NOMO-1 treated with DMSO at 0.1 percent for 48 hours (cell line): ENCODE measurements around the gene TPP1.

Source experiments
- DNase-seq: peaks from one replicate; lab custom pipeline; 2025; ENCODE audit not compliant: unreplicated experiment; lab: John Stamatoyannopoulos, UW

TPP1 gene

DNA sequence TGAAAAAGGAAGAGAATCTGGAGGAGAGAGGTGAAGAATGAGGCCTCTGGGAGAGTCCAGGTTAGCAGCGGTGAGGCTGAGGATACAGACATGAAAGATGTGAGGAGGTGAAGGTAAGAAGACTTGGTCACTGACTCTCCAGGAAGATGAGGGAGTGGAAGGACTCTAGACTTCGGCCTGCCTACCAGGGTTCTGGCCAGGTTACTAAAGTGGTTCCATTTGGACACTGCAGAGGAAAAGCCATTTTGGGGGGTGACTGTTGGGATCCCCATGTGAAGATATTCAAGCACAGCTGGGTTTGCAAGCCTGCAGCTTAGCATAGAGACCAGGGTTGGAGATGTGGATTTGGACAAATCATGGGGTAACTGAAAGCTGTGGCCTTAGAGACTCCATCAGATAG lies 28.6 kb upstream of the TPP1 start:
- no peak for DNase-seq

DNA sequence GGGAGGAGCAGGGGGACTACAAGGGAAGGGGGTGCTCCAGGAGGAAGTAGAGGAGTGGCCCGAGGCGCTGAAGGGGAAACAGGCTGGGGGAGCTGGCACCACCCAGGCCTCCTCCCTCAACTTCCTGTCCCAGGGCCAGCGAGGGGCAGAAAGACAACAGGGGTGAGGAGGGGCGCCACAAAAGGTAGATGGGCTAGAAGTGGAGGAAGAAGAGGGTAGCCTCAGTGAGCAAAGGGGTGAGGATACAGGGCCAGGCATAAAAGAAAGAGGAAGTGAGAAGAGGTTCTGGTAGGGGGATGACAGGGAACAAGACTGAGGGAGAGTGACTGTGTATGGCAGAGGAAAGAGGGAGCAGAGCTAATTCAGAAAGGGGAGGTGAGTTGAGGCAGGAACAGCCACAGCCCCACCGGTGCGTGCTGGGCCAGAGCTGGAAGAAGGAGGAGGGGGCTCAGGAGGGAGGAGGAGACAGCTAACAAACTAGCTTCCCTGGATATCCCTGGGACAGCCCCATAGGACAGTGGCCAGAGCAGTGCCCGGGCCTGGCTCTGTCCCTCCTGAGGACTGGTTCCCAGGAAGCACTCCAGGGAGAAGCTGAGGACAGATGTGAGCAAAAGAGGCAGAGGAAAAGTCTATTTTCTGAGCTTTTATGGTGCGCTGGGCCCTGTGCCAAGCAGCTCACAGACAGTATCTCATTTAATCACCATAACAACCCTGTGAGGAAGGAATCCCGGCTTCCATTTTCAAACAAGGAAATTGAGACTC lies 27.9 kb upstream of the TPP1 start:
- peak; percentile 85 for DNase-seq

DNA sequence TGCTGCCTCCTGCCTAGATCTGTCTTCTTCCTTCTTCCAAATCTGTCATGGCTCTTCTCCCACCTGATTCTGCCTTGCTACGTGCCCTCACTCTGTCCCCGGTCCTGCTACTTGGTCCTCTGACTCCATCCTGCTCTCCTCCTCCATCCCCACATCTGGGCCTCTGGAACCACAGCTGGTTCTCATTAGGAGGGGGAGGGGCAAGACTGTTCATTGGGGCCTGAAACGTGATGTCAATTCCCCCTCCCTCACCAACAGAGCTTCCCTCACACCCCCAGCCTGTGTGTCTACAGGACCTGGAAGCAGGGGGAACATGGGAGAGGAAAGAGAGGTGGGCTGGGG lies 27.3 kb upstream of the TPP1 start:
- no peak for DNase-seq

DNA sequence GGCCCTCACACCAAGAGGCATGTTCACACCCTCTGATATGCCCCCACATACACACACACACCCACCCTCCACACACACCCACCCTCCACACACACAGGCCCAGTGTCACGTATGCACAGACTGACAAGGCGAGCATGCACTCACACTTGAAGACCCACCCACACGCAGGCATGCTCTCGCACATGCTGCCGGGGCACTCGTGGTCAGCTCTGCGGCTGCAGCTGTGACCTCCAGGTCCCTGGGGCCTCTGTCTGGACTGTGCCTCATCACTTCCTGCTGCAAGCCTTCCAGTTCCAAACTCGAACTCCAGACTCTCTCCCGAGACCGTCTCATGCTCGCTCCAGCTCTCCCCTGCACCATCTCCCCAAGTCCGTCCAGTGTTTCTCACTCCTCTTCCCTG lies 26.8 kb upstream of the TPP1 start:
- DNase-seq = no peak

DNA sequence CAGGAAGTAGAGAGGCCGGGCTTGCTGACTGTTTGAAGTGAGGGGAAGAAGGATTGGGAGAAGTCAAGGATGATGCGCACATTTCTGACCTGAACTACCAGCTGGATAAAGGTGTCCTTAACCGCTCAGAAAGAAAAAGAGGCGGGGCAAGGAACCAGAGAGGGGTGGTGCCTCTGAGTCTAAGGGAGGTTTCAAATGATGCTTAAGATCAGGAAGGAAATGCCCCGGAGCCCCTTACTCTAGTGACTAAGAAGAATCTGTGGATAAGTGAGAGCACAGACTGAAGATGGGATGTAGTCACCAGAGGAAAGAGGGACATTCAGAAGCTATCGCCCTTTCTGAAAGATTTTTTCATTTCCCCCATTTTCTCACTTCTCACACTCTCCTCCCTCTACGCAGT lies 23.7 kb upstream of the TPP1 start:
- DNase-seq = no peak

DNA sequence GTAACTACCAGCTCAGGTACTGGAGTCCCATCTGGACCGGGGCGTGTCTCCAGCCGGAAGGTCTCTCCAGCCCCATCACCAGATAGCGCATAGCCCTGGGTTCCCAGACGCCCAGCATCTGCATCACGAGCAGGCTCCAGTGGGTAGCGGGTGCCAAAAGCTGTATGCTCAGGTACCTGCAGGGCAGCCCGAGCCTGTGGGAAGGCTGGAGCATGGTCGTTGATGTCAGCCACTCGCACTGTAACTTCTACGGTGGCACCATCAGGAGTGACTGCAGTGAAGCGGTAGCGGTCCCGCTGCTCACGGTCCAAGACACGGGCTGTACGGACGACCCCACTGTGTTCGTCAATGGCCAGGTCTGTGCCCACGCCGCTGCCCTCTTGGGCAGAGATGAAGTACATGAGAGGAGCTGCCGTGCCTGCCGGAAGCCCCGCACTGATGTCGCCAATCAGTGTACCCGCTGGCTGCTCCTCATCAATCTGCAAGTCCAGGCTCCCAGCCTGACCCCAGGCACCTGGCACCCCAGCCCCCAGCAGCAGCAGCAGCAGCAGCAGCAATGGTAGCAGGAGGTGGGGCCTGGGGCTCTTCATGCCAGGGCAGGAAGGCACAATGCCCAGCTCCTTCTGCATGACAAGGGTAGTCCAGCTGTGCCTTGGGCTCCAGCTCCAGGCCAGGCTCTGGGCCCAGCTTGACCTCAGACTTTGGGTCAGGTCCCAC lies 21.9 kb upstream of the TPP1 start:
- no peak for DNase-seq

DNA sequence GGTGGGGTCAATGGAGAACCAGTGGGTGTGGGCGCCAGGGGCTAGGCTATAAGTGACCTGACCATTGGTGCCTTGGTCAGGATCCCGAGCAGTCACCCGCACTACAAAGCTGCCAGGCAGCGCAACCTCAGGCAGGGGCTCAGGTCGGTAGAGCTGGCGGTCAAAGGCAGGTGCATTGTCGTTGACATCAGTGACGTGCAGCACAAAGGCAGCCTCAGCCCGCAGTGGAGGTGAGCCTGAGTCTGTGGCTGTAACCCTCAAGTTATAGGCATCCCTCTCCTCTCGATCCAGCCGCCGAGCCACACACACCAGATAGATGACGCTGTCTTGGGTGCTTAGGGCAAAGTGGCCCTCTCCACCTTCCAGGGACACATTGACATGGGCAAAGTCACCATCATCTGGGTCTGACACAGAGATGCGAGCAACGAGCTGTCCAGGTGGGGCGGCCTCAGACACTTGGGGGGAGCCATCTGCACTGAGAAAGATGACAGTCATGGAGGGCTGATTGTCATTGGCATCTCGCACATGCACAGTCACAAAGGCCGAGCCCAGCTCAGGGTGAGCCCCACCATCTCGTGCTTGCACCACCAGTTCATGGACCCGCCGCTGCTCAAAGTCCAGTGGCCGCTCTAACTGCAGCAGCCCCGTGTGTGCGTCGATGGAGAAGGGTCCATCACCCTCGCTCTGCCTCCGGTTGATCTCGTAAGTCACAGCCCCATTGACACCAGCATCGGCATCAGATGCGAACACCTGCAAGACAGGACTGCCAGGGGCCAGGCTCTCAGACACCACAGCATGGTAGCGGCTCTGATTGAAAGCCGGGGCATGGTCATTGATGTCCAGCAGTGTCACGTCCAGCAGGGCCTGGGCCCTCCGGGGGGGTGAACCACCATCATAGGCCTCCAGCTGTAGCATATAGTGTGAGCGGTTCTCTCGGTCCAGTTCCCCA lies 21.1 kb upstream of the TPP1 start:
- no peak for DNase-seq

DNA sequence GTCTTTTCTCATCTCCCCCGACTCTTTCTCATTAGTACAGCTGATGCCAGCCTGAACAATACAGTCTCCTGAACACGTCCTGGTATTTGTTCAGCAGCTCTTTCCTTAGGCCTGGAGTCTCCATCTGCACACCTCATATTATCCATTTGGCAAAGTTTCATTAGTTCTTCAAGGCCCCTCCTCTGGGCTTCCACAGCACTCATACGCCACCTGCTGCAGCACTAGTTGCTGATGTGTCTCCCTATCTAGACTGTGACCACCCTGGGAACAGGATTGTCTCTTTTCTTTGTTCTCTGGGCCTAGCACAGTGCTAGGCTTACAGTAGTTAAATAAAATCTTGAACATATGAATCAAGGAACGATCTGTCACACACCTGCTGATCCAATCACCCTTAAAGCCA lies 19.2 kb upstream of the TPP1 start:
- DNase-seq = no peak

DNA sequence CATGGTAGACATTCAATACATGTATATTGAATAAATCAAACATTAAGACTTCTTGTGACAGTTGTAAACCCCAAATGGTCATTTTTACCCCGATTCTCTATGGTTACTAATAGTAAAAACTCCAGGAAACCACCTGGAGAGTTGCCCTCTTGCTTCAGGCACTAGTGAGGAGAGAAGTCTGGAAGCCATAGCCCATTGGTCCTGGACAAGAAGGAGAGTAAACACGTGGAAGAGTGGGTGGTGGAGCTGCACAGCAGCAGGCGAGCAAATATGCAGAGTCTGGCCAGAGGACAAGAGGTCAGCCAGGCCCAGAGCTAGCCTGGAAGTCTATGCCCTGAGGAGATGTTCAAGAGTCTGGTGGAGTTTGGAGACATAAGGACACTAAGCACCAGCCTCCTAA lies 18.6 kb upstream of the TPP1 start:
- DNase-seq = no peak

DNA sequence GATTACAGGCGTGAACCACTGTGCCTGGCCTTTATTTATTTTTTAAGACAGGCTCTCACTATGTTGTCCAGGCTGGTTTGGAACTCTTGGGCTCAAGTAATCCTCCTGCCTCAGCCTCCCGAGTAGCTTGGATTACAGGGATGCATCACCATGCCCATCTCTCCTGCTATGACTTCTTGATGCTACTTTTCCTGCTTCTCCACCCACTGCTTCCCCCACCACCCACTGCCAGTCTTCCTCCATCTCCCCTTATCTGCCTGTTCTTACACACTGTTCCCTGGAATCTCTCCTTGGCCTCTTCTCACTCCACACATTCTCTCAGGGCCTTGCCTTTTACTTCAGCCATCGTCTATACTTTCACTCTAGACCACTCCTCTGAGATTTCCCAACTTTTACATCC lies 17.3 kb upstream of the TPP1 start:
- DNase-seq = no peak

DNA sequence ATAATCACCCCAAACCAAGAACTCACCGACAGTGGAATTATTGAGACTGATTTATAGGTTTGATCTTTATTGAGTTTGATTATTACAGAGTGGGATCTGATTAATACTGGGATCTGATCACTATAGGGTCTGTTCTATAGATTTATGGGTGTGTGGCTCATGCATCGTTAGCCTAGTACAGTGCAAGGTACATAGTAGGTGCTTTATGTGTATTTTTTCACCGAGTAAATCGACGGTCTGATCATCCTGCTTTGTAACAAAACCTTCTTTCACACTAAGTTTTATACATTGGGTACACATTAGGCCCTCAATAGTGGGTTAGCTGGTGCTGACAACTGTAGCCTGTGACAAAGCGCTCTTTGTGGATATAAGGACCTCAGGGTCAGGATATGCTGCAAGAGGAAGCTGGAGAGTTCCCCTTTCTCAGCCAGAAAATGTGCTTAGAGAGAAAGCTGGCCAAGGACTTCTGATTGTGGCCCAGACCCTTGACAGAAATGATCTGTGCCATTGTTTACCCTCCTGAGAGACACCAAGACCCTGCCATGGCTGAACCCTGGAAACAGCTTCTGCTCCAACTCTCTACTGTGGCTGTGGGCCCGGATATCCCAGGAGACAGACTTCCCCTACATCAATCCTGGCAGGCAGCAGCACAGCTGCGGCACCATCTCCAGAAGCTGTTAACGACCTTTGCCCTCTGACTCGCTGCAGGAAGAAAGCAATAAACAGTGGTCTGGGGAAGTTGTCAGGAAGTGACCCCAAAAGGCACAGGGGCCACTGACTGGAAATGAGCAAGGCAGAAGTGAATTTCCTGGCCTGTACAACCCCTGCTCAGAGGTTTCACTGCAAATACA lies 16.1 kb upstream of the TPP1 start:
- peak; percentile 94 for DNase-seq

DNA sequence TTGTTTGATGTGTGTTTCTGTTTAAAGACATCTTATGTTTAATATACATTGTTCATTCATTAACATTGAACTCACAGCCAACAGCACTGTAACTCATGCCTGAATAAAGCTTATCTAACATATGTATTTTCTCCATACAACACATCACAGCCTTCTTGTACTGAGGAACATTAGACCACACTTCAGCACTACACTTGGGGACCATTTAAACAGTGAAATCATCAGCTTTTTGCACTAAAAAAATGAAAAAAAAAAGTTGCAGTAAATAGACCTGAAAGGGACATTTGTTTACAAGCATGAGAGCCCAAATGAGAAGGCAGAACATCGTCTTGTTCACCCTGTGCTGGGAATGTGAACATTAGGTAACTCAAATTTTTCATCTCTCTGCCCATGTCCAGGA lies 15.3 kb upstream of the TPP1 start:
- DNase-seq = no peak

DNA sequence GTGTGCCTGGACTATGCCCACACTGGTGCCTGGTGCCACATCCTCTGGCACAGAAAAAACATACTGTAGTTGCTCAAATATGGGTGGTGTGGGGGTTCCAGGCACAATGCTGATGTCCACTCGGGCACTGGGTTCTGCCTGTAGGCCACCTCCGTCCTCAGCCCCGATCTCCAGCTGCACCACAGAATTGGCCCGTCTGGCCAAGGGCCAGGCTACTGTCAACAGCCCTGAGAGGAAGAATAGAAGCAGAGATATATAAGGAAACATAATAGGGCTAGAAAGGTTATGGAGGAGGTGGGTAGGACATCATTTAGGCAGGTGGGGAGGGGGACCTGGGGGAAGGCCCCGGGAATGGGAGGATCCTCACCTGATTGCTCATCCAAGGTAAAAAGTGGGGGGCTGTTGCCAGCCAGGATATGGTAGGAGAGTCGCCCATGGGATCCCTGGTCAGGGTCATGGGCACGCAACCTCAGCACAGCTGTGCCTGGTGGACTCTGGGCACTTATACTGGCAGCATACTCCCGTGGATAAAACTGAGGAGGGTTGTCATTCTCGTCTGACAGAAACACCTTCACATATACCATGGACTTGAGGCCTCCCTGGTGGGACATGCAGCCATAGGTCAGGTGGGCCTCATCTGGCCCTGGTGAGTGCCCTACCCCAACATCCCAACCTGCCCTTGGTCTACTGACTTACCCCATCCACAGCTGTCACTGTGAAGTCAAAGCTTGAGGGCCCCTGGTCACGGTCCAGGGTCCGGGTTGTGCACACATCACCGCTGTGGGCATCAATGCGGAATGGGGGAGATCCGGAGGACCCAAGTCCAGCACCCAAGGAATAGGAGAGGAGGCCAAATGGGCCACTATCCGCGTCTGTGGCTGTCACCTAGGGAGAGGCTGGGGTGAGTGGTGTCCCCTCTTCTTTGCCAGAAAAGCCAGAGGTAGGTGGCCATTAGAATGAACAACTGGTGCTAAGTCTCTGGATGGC lies 14.5 kb upstream of the TPP1 start:
- no peak for DNase-seq

DNA sequence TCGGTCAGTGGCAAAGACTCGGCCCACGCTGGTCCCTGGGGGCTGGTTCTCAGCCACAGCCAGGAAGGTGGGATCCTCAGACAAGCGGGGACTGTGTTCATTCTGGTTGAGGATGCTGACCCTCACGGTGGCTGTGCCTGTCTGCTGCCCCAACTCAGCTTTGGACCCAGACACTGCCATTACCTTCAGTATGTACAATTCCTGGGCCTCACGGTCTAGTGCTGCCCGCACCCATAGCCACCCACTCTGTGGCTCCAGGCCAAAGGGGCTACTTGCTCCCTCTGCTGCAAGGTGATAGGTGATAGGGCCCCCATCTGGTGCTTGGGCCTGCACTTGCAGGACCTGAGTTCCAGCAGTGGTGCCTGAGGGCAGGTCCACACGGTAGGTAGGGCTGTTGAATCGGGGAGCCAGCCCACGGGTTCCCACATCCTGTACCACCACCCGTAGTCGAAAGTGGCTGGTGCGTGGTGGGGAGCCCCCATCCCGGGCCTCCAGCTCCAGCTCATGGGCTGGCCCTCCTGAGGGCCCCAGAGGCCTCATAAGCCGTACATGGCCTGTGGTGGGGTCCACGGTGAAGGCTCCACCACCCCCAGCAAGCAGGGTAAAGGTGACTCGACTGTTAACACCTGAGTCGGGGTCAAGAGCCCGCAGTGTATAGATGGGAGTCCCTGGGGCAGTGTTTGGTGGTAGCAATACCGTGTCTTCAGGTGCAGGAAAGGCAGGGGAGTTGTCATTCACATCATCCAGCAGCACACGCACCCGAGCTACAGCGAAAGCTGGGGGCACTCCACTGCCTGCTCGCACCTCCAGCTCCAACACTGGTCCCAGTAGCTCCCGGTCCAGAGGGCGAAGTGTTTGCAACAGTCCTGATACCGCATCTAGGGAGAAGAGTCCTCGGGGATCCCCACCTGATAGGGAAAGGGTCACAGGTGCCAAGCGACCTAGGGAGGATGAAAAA lies 13.2 kb upstream of the TPP1 start:
- DNase-seq = no peak

DNA sequence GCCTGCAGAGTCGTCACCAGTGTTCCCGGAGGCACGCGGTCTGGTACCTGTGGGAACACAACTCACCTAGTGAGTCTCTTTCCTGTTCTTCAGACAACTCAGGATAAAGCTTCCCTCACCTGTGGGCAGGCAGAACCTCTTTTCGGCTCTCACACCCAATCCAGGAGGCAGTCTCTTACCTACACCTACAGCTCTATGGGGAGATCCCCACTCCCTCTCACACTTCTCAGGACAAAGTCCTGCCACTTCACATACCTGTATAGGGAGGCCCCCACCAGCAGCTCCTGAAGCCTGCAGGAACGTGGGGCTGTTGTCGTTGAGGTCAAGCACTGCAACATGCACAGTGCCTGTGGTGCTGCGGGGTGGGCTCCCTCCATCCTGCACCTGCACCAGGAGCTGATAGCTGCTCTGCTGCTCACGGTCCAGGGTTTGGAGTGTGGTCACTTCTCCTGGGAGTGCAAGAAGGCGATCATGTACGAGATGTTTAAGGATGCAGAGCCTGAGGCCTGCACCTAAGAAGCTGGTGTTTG lies 12.2 kb upstream of the TPP1 start:
- no peak for DNase-seq

DNA sequence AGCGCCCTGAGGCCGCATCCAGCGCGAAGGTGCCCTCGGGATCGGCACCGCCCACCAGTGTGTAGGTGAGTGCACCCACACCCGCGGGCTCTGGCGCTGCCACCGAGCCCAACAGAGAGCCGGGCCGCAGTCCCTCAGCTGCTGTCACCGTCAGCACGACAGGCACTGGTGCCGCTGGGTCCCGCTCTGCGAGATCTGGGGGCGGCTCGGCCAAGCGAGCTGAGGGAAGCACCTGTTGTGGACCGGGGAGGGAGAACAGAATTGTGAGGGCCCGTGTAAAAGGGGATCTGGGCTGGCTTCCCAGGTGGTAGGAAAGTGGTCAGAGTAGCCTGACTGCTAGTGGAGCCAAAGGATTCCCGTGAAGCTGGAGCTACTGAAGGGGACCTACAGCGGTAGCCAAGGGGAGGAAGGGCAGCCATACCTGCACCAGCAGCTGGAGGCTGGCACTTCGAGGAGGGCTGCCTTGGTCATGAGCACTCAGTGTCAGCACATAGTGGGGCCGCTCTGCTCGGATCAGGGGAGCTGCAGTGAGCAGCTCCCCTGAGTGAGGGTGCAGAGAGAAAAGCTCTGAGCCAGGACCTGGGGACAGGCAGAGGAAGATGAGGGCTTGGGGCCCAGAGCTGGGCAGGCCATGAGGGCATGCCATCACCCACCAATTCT lies 11.5 kb upstream of the TPP1 start:
- no peak for DNase-seq

DNA sequence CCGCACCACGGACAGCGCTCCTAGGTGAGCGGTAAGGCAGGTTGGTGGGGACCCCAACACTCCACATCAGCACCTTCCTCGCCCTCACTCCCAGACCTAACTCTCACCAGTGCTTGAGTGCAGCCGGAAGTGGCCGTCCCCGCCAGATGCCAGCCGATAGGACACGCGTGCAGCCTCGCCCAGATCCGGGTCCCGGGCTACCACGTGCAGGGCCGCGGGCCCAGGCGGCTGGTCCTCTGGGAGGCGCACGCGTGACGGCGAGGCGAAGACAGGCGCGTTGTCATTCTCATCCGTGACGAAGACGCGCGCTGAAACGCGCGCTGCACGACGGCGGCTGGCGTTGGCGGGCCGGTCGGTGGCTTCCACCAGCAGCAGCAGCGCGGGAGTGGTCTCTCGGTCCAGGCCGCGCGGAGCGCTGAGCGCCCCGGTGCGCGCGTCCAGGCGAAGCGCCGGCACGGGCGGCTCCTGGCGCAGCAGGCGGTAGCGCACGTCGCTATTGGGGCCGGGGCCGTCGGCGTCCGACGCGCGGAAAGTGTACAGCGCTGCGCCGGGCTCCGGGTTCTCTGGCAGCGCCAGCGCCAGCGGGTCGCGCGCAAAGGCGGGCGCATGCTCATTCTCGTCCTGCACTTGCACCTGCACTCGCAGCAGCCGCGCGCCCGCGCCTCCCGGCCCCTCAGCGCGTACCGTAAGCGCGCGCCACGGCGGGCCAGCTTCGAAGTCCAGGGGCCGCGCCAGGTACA lies 10.8 kb upstream of the TPP1 start:
- no peak for DNase-seq
